GM19239 (cell line): Measurements from ENCODE around the gene COX7A2L.
"Not testable (repeated sequence)": the region's sequence is repeated elsewhere in the genome, so short reads cannot be mapped to it uniquely, and the experiment has no call there.

Source experiments
- DNase-seq: peaks from one replicate; pipeline ENCODE4 v3.0.0; 2011; ENCODE audit warnings: low spot score; ENCODE audit not compliant: insufficient read length
- FAIRE-seq: peaks from 2 replicates; lab custom pipeline; 2011; peaks lifted over from hg19 to GRCh38; lab: Jason Lieb, UNC

The COX7A2L gene

GRCh38 chr2:42368817-42369531 is 8.0 kb upstream of the COX7A2L start:
- DNase-seq (no peak), FAIRE-seq (no peak)

- no peak for FAIRE-seq
- DNase-seq, result no peak
These were observed 6.8 kb upstream of the COX7A2L start for GRCh38 chr2:42367835-42368234.

GRCh38 chr2:42366411-42366810 is 5.4 kb upstream of the COX7A2L start:
- DNase-seq, result no peak
- no peak for FAIRE-seq

- DNase-seq, result no peak
- no peak for FAIRE-seq
These were observed 3.6 kb upstream of the COX7A2L start for GRCh38 chr2:42364658-42365057.

- no peak for DNase-seq
- no peak for FAIRE-seq
These were observed 2.4 kb upstream of the COX7A2L start for GRCh38 chr2:42363413-42363812.

- FAIRE-seq (peak; percentile 70), DNase-seq (no peak)
These were observed 789 bp upstream of the COX7A2L start for GRCh38 chr2:42361728-42362283.

GRCh38 chr2:42360493-42360889 is 526 bp downstream of the COX7A2L start:
- FAIRE-seq, result no peak
- DNase-seq, result no peak

GRCh38 chr2:42359965-42360483 is 993 bp downstream of the COX7A2L start:
- no peak for FAIRE-seq

GRCh38 chr2:42359304-42359964 is 1.6 kb downstream of the COX7A2L start:
- DNase-seq (no peak), FAIRE-seq (peak; percentile 40)

More at GRCh38 chr2:42359965-42360483, 993 bp downstream of the COX7A2L start:
- no peak for DNase-seq

- FAIRE-seq (no peak), DNase-seq (no peak)
These were observed 7.1 kb downstream of the COX7A2L start for GRCh38 chr2:42353792-42354429.

- no peak for FAIRE-seq
- no peak for DNase-seq
These were observed 9.2 kb downstream of the COX7A2L start for GRCh38 chr2:42351864-42352263.

- no peak for FAIRE-seq
These were observed 10.5 kb downstream of the COX7A2L start for GRCh38 chr2:42350434-42351063.

GRCh38 chr2:42348113-42348805 is 12.8 kb downstream of the COX7A2L start:
- DNase-seq (no peak), FAIRE-seq (no peak)

More at GRCh38 chr2:42350434-42351063, 10.5 kb downstream of the COX7A2L start:
- DNase-seq, result no peak

- DNase-seq, FAIRE-seq: not testable (repeated sequence)
These were observed 13.5 kb downstream of the COX7A2L start for GRCh38 chr2:42347518-42347917.

- not testable (repeated sequence) for FAIRE-seq, DNase-seq
These were observed 14.2 kb downstream of the COX7A2L start for GRCh38 chr2:42346856-42347255.

- no peak for DNase-seq
- FAIRE-seq, result no peak
These were observed 15.0 kb downstream of the COX7A2L start for GRCh38 chr2:42345986-42346385.

GRCh38 chr2:42342795-42343241 is 18.2 kb downstream of the COX7A2L start:
- FAIRE-seq (no peak), DNase-seq (no peak)

- no peak for DNase-seq
- no peak for FAIRE-seq
These were observed 18.8 kb downstream of the COX7A2L start for GRCh38 chr2:42342061-42342794.
